BLaER1 (cell line): ENCODE data around the gene ATR.

Experiments used
- H3K27ac ChIP-seq: shearing (Covaris generic); formaldehyde crosslinking; 2 replicates; pipeline ENCODE4 v1.8.1; 2022
- H3K27me3 ChIP-seq: shearing (Covaris generic); formaldehyde crosslinking; 2 replicates; pipeline ENCODE4 v1.8.1; 2022
- H3K36me3 ChIP-seq: shearing (Covaris generic); formaldehyde crosslinking; 2 replicates; pipeline ENCODE4 v1.8.1; 2022
- H3K4me1 ChIP-seq: shearing (Covaris generic); formaldehyde crosslinking; 2 replicates; pipeline ENCODE4 v1.8.1; 2022
- H3K4me2 ChIP-seq: shearing (Covaris generic); formaldehyde crosslinking; 2 replicates; pipeline ENCODE4 v1.8.1; 2022
- H3K4me3 ChIP-seq: shearing (Covaris generic); formaldehyde crosslinking; 2 replicates; pipeline ENCODE4 v1.8.1; 2022
- H3K9ac ChIP-seq: shearing (Covaris generic); formaldehyde crosslinking; 2 replicates; pipeline ENCODE4 v1.8.1; 2022
- H3K9me3 ChIP-seq: shearing (Covaris generic); formaldehyde crosslinking; 2 replicates; pipeline ENCODE4 v1.8.1; 2022
- H4K20me1 ChIP-seq: shearing (Covaris generic); formaldehyde crosslinking; 2 replicates; pipeline ENCODE4 v1.8.1; 2022
- Cebpa-rat ChIP-seq: shearing (Covaris generic); IDR thresholded peaks from 2 replicates; pipeline ENCODE4 v1.8.1; 2022

The ATR gene

GRCh38 chr3:142578329-142579223 is at the start of gene ATR:
Gene ATR (minus strand): TSS chr3:142578733. CDS start chr3:142578704, 29 bp downstream.
- TF ChIP-seq Cebpa-rat, result no peak
- Histone ChIP-seq H3K4me1 (peaks cover 26% of the 10 kb centered on the region), H3K36me3 (0 out of 2 replicates have a peak, but pooled peaks cover 9% of the 10 kb centered on the region), H4K20me1 (peaks cover 18% of the 10 kb centered on the region; the same call in 1 of the 2 replicates), H3K9me3 (no peaks in the 10 kb centered on the region), H3K27ac (peak within 1 kb of the TSS; percentile 86), H3K4me2 (peak within 1 kb of the TSS; percentile 94), H3K9ac (peak within 1 kb of the TSS; percentile 95), H3K4me3 (peak within 1 kb of the TSS; percentile 94), H3K27me3 (no peaks in the 10 kb centered on the region)

GRCh38 chr3:142626971-142627370 is 48.4 kb upstream of the ATR start:
- Histone ChIP-seq H3K4me3 (no peak overlapping the region), H3K4me2 (no peak overlapping the region), H3K9me3 (no peaks in the 10 kb centered on the region), H3K4me1 (no peaks in the 10 kb centered on the region), H3K27me3 (no peaks in the 10 kb centered on the region), H3K36me3 (no peaks in the 10 kb centered on the region), H4K20me1 (no peaks in the 10 kb centered on the region), H3K27ac (no peak overlapping the region), H3K9ac (no peak overlapping the region)
- TF ChIP-seq Cebpa-rat, result no peak

GRCh38 chr3:142625153-142625440 is 46.6 kb upstream of the ATR start:
- Histone ChIP-seq H4K20me1 (no peaks in the 10 kb centered on the region), H3K4me3 (no peak overlapping the region), H3K9ac (no peak overlapping the region), H3K9me3 (no peaks in the 10 kb centered on the region), H3K36me3 (no peaks in the 10 kb centered on the region), H3K27me3 (no peaks in the 10 kb centered on the region), H3K4me1 (no peaks in the 10 kb centered on the region), H3K4me2 (no peak overlapping the region), H3K27ac (no peak overlapping the region)
- no peak for TF ChIP-seq Cebpa-rat

GRCh38 chr3:142624341-142625152 is 46.0 kb upstream of the ATR start:
- Histone ChIP-seq H3K27ac (no peak overlapping the region), H3K4me1 (no peaks in the 10 kb centered on the region), H3K4me2 (no peak overlapping the region), H3K9ac (no peak overlapping the region), H3K27me3 (no peaks in the 10 kb centered on the region), H3K4me3 (no peak overlapping the region), H3K9me3 (no peaks in the 10 kb centered on the region), H4K20me1 (no peaks in the 10 kb centered on the region), H3K36me3 (no peaks in the 10 kb centered on the region)
- TF ChIP-seq Cebpa-rat, result no peak

- no peaks in the 10 kb centered on the region for H4K20me1 ChIP-seq
- no peak for TF ChIP-seq Cebpa-rat
- no peaks in the 10 kb centered on the region for H3K36me3 ChIP-seq
- H3K27ac ChIP-seq, result no peak overlapping the region
- H3K27me3 ChIP-seq, result no peaks in the 10 kb centered on the region
- H3K4me3 ChIP-seq, result no peak overlapping the region
- H3K4me1 ChIP-seq, result no peaks in the 10 kb centered on the region
- no peak overlapping the region for H3K4me2 ChIP-seq
- H3K9ac ChIP-seq, result no peak overlapping the region
- H3K9me3 ChIP-seq, result no peaks in the 10 kb centered on the region
Observed at GRCh38 chr3:142623194-142623593, 44.7 kb upstream of the ATR start.

- H3K9ac ChIP-seq, result no peak overlapping the region
- H4K20me1 ChIP-seq, result no peaks in the 10 kb centered on the region
- H3K27me3 ChIP-seq, result no peaks in the 10 kb centered on the region
- H3K4me3 ChIP-seq, result no peak overlapping the region
- H3K9me3 ChIP-seq, result no peaks in the 10 kb centered on the region
- H3K4me2 ChIP-seq, result no peak overlapping the region
- TF ChIP-seq Cebpa-rat, result no peak
- H3K27ac ChIP-seq, result no peak overlapping the region
- H3K36me3 ChIP-seq, result no peaks in the 10 kb centered on the region
- H3K4me1 ChIP-seq, result no peaks in the 10 kb centered on the region
Observed at GRCh38 chr3:142622405-142622804, 43.9 kb upstream of the ATR start.

GRCh38 chr3:142618917-142619461 is 40.5 kb upstream of the ATR start:
- no peak for TF ChIP-seq Cebpa-rat
- Histone ChIP-seq H3K9me3 (no peaks in the 10 kb centered on the region), H3K27me3 (no peaks in the 10 kb centered on the region), H3K4me3 (no peak overlapping the region), H3K4me1 (no peaks in the 10 kb centered on the region), H3K36me3 (no peaks in the 10 kb centered on the region), H3K4me2 (no peak overlapping the region), H3K27ac (no peak overlapping the region), H4K20me1 (no peaks in the 10 kb centered on the region), H3K9ac (no peak overlapping the region)

GRCh38 chr3:142615171-142615570 is 36.6 kb upstream of the ATR start:
- Histone ChIP-seq H3K9ac (no peak overlapping the region), H3K4me2 (no peak overlapping the region), H3K9me3 (no peaks in the 10 kb centered on the region)

GRCh38 chr3:142614059-142614626 is 35.6 kb upstream of the ATR start:
- Histone ChIP-seq H3K9me3 (no peaks in the 10 kb centered on the region), H3K27me3 (no peaks in the 10 kb centered on the region), H3K27ac (no peak overlapping the region), H3K9ac (no peak overlapping the region), H3K4me1 (no peaks in the 10 kb centered on the region), H3K4me2 (no peak overlapping the region), H4K20me1 (no peaks in the 10 kb centered on the region), H3K36me3 (no peaks in the 10 kb centered on the region), H3K4me3 (no peak overlapping the region)
- no peak for TF ChIP-seq Cebpa-rat

More at GRCh38 chr3:142615171-142615570, 36.6 kb upstream of the ATR start:
- no peaks in the 10 kb centered on the region for H3K4me1 ChIP-seq
- H3K36me3 ChIP-seq, result no peaks in the 10 kb centered on the region
- no peak overlapping the region for H3K4me3 ChIP-seq
- no peaks in the 10 kb centered on the region for H4K20me1 ChIP-seq
- H3K27ac ChIP-seq, result no peak overlapping the region
- no peak for TF ChIP-seq Cebpa-rat
- no peaks in the 10 kb centered on the region for H3K27me3 ChIP-seq

GRCh38 chr3:142613491-142613890 is 35.0 kb upstream of the ATR start:
- Histone ChIP-seq H3K4me3 (no peak overlapping the region), H3K27me3 (no peaks in the 10 kb centered on the region), H3K36me3 (no peaks in the 10 kb centered on the region), H3K9me3 (no peaks in the 10 kb centered on the region), H3K9ac (no peak overlapping the region), H3K4me1 (no peaks in the 10 kb centered on the region), H3K27ac (no peak overlapping the region), H4K20me1 (no peaks in the 10 kb centered on the region), H3K4me2 (no peak overlapping the region)
- TF ChIP-seq Cebpa-rat, result no peak
